ENCODE measurements around the gene TXNRD2. TPM values are rescaled to one million over a fixed set of nuclear protein-coding genes. Genes with fewer than 3 reads are reported as not detected.

TXNRD2 gene
- total and polyA plus RNA-seq, 2 experiments from 2014 or later, result 11.2 to 12.4 TPM

DNA sequence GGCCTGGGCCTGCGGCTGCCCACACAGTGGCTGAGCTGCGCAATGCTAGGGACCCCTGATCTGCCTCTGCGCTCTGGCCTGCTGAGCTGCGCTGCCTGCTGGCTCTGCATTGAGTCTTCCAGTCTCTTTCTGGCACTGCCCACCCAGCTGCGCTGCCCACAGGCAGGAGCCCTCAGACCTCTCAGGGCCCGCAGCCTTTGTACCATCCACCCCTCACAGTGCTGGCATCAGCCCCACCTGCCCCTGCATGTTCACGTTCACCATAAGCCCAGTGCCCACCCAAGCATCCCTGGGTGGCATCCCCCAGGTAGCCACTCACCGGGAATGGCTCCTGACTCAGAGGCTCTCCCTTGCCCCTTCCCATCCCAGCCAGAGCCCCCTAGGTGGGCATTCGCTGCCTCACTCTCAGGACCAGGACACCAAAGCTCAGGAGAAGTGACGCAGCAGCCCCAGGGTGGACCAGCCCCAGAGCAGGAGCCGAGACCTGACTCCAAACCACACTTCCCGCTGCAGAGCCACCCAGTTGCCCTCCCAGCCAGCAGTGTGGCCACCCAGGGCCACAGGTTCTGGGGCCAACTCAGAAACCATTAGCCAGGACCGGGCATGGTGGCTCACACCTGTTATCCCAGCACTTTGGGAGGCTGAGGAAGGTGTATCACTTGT lies 21.8 kb downstream of the TXNRD2 start (continued):
- TF ChIP-seq, protein P1, sequence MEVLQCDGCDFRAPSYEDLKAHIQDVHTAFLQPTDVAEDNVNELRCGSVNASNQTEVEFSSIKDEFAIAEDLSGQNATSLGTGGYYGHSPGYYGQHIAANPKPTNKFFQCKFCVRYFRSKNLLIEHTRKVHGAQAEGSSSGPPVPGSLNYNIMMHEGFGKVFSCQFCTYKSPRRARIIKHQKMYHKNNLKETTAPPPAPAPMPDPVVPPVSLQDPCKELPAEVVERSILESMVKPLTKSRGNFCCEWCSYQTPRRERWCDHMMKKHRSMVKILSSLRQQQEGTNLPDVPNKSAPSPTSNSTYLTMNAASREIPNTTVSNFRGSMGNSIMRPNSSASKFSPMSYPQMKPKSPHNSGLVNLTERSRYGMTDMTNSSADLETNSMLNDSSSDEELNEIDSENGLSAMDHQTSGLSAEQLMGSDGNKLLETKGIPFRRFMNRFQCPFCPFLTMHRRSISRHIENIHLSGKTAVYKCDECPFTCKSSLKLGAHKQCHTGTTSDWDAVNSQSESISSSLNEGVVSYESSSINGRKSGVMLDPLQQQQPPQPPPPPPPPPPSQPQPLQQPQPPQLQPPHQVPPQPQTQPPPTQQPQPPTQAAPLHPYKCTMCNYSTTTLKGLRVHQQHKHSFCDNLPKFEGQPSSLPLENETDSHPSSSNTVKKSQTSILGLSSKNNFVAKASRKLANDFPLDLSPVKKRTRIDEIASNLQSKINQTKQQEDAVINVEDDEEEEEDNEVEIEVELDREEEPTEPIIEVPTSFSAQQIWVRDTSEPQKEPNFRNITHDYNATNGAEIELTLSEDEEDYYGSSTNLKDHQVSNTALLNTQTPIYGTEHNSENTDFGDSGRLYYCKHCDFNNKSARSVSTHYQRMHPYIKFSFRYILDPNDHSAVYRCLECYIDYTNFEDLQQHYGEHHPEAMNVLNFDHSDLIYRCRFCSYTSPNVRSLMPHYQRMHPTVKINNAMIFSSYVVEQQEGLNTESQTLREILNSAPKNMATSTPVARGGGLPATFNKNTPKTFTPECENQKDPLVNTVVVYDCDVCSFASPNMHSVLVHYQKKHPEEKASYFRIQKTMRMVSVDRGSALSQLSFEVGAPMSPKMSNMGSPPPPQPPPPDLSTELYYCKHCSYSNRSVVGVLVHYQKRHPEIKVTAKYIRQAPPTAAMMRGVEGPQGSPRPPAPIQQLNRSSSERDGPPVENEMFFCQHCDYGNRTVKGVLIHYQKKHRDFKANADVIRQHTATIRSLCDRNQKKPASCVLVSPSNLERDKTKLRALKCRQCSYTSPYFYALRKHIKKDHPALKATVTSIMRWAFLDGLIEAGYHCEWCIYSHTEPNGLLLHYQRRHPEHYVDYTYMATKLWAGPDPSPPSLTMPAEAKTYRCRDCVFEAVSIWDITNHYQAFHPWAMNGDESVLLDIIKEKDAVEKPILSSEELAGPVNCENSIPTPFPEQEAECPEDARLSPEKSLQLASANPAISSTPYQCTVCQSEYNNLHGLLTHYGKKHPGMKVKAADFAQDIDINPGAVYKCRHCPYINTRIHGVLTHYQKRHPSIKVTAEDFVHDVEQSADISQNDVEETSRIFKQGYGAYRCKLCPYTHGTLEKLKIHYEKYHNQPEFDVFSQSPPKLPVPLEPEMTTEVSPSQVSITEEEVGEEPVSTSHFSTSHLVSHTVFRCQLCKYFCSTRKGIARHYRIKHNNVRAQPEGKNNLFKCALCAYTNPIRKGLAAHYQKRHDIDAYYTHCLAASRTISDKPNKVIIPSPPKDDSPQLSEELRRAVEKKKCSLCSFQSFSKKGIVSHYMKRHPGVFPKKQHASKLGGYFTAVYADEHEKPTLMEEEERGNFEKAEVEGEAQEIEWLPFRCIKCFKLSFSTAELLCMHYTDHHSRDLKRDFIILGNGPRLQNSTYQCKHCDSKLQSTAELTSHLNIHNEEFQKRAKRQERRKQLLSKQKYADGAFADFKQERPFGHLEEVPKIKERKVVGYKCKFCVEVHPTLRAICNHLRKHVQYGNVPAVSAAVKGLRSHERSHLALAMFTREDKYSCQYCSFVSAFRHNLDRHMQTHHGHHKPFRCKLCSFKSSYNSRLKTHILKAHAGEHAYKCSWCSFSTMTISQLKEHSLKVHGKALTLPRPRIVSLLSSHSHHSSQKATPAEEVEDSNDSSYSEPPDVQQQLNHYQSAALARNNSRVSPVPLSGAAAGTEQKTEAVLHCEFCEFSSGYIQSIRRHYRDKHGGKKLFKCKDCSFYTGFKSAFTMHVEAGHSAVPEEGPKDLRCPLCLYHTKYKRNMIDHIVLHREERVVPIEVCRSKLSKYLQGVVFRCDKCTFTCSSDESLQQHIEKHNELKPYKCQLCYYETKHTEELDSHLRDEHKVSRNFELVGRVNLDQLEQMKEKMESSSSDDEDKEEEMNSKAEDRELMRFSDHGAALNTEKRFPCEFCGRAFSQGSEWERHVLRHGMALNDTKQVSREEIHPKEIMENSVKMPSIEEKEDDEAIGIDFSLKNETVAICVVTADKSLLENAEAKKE (CRISPR knock-in tag; IDR thresholded peaks at IDR 0.05), result no peak

DNA sequence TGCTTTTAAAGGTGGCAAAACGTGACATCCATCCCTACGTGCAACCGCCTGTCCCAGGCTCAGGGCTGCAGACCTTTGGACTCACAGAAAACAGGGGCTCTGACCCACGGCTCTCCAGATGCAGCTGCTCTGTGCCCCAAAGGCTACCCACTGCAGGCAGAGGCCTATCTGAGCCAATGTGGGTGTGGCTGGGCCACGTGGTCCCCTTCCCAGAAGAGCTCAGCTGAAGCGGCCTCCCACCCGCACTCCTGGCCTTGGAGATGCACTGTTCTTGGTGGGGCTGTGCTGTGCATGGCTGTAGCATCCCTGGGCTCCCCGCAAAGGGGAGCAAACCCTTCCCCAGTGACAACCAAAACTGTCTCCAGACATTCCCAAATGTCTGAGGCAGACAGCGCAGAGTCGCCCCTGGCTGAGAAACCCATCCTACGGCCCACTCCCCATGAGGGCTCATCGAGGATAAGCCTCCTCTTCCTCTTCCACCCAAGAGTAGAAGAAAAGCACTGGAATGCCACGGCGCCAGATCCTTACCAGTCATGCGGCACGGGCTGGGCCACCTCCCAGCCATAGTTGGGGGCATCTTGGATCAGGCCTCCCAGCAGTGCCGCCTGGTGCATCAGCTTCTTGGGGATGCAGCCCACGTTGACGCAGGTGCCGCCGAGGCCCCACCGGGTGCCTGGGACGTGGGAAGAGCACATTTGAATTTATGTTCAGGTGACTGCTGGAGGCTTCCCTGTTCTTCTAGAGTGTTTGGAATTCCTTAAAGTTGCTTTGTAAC lies 23.1 kb downstream of the TXNRD2 start:
- no peak overlapping the region for H3K27ac Mint-ChIP-seq
- TF ChIP-seq ZNF331 (CRISPR knock-in tag; IDR thresholded peaks at IDR 0.05; ENCODE audit: low read depth) (no peak), NANOG (IDR thresholded peaks at IDR 0.05; ENCODE audit: borderline replicate concordance) (no peak), CREB1 (CRISPR knock-in tag; IDR thresholded peaks at IDR 0.05; ENCODE audit: low read depth) (no peak), STAT1 (IDR thresholded peaks at IDR 0.05; ENCODE audit: unreplicated experiment) (no peak)
- TF ChIP-seq, protein P2, sequence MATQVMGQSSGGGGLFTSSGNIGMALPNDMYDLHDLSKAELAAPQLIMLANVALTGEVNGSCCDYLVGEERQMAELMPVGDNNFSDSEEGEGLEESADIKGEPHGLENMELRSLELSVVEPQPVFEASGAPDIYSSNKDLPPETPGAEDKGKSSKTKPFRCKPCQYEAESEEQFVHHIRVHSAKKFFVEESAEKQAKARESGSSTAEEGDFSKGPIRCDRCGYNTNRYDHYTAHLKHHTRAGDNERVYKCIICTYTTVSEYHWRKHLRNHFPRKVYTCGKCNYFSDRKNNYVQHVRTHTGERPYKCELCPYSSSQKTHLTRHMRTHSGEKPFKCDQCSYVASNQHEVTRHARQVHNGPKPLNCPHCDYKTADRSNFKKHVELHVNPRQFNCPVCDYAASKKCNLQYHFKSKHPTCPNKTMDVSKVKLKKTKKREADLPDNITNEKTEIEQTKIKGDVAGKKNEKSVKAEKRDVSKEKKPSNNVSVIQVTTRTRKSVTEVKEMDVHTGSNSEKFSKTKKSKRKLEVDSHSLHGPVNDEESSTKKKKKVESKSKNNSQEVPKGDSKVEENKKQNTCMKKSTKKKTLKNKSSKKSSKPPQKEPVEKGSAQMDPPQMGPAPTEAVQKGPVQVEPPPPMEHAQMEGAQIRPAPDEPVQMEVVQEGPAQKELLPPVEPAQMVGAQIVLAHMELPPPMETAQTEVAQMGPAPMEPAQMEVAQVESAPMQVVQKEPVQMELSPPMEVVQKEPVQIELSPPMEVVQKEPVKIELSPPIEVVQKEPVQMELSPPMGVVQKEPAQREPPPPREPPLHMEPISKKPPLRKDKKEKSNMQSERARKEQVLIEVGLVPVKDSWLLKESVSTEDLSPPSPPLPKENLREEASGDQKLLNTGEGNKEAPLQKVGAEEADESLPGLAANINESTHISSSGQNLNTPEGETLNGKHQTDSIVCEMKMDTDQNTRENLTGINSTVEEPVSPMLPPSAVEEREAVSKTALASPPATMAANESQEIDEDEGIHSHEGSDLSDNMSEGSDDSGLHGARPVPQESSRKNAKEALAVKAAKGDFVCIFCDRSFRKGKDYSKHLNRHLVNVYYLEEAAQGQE (IDR thresholded peaks at IDR 0.05; ENCODE audit: unreplicated experiment), result no peak
- TF ChIP-seq, protein P3, sequence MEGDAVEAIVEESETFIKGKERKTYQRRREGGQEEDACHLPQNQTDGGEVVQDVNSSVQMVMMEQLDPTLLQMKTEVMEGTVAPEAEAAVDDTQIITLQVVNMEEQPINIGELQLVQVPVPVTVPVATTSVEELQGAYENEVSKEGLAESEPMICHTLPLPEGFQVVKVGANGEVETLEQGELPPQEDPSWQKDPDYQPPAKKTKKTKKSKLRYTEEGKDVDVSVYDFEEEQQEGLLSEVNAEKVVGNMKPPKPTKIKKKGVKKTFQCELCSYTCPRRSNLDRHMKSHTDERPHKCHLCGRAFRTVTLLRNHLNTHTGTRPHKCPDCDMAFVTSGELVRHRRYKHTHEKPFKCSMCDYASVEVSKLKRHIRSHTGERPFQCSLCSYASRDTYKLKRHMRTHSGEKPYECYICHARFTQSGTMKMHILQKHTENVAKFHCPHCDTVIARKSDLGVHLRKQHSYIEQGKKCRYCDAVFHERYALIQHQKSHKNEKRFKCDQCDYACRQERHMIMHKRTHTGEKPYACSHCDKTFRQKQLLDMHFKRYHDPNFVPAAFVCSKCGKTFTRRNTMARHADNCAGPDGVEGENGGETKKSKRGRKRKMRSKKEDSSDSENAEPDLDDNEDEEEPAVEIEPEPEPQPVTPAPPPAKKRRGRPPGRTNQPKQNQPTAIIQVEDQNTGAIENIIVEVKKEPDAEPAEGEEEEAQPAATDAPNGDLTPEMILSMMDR (conservative IDR thresholded peaks at IDR 0.05; ENCODE audit: low read depth in 2 of 2), result no peak

More for the DNA sequence above, 23.1 kb downstream of the TXNRD2 start:
- no peaks in the 10 kb centered on the region for H3K9me2 ChIP-seq (ENCODE audit: insufficient read depth)
- H3F3A ChIP-seq (replicated peaks; ENCODE audit: low read depth), result no peaks in the 10 kb centered on the region
- no peak; the same call in 2 of the 3 replicates for ATAC-seq
- no peaks in the 10 kb centered on the region for H3K9me3 Mint-ChIP-seq
- H3K79me2 ChIP-seq (replicated peaks; ENCODE audit: insufficient read depth), result no peaks in the 10 kb centered on the region
- H3K27me3 ChIP-seq (ENCODE audit: insufficient read depth), result no peaks in the 10 kb centered on the region
- no peak overlapping the region for H3K4me2 ChIP-seq
- no peak overlapping the region for H3K4me3 Mint-ChIP-seq
- peaks cover 2% of the 10 kb centered on the region for H3K27me3 Mint-ChIP-seq (ENCODE audit: insufficient read depth, low read depth, poor library complexity)
- H2AFZ ChIP-seq, result no peak overlapping the region
- no peaks in the 10 kb centered on the region for H4K20me1 ChIP-seq (replicated peaks; ENCODE audit: insufficient read depth)
- peaks cover 17% of the 10 kb centered on the region for H3K36me3 Mint-ChIP-seq (ENCODE audit: low read depth)
- no peaks in the 10 kb centered on the region for H3K4me1 ChIP-seq (ENCODE audit: insufficient read depth)
- H3K4me1 Mint-ChIP-seq, result no peaks in the 10 kb centered on the region
- DNase-seq (ENCODE audit: low spot score), result no peak
- H3K36me3 ChIP-seq (ENCODE audit: insufficient read depth), result no peaks in the 10 kb centered on the region
- H3K27ac ChIP-seq (ENCODE audit: low read depth), result no peak overlapping the region
- no peak overlapping the region for H3K4me3 ChIP-seq
